NCI-H1694 treated with DMSO at 0.1 percent for 48 hours (cell line): Measurements from ENCODE around the gene ZFPM1.
A peak's percentile ranks its signal among the peaks of the same experiment; 100 is the strongest.

Experiments used
- DNase-seq: peaks from one replicate; lab custom pipeline; 2025; lab: John Stamatoyannopoulos, UW

Gene ZFPM1

DNA sequence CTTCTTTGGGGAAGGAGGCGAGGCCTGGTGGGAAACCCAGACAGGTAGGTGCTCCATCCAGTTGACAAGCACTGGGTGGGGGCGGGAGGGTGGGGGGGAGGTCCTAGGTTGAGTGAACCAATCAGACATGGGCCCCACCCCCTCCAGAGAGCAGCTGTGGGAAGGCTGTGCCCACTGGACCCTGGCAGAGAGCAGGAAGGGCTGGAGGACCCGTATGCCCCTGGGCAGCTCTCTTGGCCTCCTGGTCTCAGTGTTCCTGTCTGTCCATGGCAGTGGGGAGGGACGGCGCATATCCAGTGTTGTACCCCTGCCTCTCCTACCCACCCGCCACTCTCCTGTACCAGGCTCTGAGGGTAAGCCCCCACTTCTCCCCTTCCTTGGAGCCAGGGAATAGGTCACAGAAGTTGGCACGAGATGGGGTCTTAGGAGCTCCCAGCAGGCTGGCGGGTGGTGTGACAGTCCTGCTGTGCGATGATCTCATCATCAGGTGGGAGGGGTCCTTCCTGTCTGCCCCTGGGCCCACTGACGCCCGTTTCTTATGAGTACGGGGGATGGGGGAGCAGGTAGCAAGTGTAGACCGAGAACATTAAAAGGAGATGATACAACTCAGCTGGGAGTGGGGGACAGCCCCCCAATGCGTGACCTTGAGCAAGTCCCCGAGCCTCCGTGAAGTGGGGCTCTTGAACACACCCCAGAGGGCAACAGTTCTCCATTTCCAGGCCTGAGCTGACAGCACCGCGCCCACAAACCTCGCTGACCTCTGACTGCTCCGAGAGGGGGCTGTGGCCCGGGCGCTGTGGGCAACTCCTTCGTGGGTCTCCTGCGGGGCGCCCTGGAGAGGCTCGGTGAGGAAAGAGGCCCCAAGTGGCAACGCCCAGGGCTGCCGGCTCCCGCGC is 1.2 kb upstream of the ZFPM1 start:
- no peak for DNase-seq

DNA sequence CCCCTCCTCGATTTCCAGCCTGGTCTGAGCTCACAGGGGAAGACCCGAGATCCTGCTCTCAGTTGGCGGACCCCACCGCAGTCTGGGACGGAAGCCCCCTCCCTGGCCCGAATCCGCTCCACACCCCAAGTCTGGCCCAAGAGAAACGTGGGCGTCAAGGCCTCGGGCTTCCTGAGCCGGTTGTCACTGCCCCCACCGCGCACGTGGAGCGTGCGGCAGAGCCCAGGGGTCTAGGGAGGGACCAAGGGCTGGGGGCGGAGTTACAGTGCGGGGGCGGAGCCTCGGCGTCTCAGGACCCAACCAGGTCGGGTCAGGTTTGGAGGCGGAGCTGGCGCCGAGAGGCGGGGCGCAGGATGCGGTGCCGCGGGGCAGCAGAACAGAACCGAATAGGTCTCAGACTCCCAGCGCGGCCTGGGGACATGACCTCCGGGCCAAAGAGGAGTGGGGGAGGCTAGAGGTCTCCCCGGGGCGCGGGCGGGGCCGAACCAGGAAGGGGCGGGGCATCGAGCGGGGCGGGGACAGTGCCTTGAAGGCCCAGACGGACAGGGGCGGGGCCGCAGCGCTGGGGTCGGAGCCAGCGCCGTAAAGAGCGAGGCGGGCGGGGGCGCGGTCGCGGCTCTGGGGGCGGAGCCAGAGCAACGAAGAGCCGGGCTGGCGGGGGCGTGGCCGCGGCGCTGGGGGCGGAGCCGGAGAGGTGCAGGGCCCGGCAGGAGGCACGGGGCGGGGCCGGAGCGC is 431 bp upstream of the ZFPM1 start:
- peak; percentile 60 for DNase-seq

DNA sequence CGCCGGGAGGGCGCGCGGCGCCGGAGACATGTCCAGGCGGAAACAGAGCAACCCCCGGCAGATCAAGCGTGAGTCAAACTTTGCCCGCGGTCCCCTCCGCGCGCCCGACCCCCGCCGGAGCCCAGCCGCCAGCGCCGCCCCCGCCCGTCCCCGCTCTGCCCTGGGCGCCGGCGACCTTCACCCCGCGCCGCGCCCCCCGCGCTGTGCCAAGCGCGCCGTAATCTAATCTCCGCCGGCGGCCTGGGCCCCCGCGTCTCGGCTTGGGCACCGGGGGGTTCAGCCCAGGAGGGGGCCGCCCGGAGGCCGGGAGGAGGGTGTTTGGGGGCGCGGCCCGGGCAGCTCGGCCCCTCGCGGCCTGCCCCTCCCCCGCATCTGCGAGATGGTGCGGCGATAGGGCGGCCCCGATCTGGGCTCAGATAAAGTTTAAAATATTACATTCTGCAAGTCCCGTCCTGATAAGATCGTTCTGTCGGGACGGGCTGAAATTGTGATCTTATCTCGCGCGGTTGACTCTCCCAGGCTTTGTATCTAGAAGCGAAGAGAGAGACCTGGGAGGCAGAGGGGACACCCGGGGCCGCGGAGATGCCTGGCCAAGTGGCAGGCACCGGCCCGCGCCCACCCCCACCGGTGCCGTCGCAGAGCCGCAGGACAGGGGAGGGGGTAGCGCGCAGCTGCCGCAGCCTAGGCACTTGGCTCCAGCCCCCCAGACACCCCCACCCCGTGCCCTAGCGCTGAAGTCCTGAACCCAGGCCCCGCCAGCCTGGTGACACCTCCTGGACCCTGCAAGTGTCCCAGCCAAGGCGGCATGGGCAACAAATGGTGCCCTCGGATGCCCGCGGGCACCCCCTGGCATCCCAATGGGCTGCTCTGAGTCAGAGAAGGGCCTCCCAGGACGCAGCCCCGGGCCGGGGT is 787 bp downstream of the ZFPM1 start:
- no peak for DNase-seq

DNA sequence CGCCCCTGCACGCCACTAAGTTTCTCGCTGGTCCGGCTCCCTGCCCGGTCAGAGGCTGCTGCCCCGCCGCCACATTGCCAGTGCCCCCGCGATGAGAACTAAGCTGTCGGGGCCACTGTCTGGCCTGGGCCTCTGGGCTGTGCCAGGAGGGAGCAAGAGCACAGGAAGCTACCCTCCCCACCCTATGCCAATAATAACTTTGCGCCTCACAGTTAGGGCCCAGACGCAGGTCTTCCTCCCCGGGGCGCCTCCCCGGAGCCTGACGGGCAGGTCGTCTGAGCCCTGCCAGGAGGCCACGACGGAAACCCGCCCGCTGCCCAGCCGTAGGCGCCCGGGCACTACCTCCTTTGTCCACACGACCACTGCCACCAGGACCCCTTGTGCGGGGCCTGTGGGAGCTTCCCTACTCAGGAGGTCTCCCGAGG is 1.5 kb downstream of the ZFPM1 start:
- no peak for DNase-seq

DNA sequence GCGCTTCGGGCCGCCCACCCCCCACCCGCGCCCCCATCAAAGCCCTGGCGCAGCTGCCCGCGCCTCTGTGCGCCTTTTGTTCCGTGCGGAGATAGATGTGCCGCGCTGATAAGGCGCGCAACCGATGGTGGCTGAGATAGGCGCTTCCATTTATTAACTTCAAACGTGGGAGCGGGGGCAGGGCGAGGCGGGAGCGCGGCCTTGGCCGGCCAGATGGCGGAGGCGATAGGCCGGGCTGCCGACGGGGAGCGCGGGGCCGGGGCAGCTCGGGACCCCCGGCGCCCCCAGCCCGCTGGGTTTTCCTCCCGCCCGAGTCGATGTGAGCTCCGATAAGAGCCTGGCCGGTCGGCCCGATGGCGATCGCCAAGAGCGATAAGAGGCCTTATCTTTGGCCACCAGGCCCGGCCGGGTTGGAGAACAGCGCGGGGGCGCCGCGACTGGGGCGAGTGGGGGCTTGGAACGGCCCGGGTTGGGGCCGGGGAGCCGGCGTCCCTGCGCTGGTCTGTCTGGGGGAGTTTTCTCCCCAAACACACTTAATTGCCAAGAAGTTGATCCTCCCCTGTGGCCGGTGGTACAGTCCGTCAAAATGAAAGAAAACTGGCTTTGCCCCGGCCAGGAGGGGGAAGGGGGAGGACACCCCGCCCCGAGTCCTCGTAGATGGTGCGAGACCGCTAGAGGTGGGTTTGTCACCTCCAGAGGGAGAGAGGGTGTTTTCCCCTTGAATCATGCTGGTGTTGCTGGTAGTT is 2.7 kb downstream of the ZFPM1 start:
- DNase-seq: no peak

DNA sequence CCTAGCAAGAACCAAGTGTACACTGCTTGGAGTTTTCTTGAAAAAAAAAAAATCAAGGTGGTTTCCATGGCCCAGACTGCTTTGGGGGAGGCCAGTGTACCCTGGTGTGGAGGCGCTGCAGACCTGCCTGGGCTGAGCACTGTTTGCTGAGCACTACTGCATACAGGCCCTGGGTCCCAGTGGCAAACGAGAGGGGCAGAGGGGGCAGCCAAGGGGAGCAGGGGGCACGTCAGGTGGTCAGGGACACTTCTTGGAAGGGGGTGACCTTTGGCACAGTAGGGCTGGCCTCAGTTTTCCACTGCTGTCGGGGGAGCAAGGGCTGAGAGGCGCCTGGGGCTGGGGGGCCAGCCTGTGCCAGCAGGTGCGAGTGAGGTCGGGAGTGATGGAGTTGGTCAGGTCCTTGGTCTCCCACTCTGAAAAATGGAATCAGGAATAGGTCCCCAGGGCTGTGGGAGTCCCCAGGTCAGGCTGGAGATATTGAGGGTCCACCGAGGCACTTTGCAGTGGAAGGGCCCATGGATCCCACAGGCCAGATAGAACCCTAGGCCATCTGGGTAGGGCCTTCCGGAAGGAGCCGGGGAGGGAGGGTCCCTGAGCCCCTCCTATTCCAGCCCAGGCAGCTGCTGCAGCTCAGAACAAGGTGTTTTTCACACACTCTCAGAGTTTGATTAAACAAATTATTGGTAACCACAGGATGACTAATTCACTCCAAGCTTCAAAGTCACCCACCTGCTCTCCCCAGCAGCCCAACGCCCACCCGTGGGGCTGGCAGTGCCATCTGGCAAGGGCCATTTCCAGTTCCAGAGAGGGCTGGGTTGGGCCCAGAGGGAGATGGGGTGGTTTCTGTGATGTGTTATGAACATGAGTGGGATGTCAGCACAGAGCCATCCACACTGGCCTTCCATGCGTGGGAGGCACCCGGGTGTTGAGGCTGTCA is 3.5 kb downstream of the ZFPM1 start:
- no peak for DNase-seq

DNA sequence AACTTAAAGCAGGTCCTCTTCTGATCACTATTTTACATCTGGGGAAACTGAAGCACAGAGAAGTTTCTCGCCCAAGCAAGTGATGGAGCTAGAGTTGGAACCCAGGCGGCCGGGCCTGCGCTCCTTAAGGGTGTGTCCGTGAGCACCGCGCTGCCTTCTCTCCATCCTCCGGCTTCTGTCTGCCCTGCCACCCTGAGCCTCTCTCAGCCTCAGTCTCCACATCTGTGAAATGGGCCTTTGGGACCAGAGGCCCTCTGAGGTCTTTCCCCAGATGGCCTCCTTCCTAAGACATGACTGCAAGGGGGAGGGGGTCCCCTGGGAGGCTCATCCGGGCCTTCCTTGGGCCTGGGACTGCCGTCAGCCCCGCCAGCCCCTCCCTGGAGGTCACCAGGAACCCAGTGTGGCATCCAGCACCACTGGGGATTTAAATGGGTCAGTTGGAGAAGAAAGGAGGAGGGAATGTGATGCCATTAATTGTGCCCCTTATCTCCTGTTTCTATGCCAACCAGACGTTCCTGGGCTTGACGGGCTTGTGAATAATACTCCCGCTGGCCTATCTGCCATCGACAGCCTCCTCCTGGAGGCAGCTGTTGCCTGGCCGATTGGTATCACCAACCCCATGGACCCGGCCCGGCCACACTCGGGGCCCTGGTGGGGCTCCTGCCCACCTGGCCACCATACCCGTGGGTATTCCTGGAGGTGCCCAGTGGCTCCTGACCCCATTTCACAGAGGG is 5.1 kb downstream of the ZFPM1 start:
- no peak for DNase-seq

DNA sequence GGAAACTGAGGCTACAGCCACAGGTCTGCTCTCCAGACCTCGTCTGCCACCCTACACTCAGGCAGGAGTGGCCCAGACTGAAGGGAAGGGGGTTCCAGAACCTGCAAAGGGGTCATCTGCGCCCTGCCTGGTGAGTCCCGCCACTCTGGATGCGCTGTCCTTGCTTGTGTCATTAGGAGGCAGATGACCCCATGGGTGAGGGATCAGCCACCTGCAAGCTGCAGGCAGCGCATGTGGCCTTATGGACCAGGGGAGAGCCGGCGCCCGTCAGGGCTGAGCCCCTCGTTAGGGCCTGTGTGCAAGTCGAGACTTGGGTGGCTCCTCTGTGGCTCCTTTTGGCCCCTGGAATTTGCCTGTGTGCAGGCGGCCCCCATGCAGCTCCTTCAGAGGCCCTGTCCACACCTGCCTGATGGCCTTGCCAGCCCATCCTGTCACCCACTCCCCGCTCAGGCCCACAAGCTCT is 5.7 kb downstream of the ZFPM1 start:
- no peak for DNase-seq

DNA sequence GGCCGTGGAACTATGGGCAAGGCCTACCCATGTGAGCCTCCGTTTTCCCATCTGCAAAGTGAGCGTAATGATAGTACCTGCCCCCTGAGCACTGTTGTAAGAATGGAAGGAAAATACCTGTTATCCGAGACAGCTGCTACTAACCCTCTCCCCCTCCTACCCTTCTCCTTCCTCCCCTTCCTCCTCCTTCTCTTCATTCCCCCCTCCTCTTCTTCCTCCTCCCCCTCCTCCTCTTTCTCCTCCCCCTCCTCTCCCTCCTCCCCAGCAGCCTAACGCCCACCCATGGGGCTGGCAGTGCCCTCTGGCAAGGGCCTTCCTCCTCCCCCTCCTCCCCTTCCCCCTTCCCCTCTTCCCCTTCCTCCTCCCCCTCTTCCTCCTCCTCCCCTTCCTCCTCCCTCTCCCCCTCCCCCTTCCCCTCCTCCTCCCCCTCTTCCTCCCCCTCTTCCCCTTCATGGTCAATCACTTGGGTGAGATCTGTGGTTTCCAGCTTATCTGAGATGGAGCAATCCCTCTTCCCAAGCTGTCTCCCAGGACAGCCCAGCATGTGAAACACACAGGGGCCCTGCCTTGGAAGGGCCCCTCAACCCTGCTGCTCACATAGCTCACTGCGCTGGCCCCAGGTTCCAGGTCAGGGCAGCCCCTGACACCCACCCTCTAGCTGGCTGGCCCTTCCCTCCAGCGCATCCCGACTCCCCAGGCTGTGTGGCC is 6.4 kb downstream of the ZFPM1 start:
- no peak for DNase-seq

DNA sequence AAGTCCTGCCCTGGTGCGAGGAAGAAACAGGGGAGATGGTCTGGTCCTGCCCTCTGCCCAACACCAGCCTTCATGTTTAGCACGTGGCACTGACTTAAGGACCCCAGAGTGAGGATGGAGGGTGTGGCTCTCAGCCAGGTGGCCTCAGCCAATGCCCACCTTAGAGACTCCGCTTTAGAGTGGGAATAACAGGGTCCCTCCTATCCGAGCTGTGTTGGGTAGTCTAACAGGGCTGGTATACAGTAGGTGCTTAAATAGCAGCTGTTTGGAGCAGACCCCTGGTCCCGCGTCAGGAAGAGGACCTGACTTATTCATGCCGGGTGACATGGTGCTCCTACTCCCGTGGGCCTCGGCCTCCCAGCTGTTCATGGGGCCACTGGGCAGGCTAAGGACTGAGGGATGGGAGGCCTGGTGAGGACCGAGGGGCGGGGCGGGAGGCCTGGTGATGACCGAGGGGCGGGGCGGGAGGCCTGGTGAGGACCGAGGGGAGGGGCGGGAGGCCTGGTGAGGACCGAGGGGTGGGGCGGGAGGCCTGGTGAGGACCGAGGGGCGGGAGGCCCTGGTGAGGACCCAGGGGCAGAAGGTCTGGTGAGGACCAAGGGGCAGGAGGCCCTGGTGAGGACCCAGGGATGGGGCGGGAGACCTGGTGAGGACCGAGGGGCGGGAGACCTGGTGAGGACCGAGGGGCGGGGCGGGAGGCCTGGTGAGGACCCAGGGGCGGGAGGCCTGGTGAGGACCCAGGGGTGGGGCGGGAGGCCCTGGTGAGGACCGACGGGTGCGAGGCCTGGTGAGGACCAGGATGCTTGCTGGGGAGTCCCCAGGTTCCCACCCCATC is 7.6 kb downstream of the ZFPM1 start:
- no peak for DNase-seq

DNA sequence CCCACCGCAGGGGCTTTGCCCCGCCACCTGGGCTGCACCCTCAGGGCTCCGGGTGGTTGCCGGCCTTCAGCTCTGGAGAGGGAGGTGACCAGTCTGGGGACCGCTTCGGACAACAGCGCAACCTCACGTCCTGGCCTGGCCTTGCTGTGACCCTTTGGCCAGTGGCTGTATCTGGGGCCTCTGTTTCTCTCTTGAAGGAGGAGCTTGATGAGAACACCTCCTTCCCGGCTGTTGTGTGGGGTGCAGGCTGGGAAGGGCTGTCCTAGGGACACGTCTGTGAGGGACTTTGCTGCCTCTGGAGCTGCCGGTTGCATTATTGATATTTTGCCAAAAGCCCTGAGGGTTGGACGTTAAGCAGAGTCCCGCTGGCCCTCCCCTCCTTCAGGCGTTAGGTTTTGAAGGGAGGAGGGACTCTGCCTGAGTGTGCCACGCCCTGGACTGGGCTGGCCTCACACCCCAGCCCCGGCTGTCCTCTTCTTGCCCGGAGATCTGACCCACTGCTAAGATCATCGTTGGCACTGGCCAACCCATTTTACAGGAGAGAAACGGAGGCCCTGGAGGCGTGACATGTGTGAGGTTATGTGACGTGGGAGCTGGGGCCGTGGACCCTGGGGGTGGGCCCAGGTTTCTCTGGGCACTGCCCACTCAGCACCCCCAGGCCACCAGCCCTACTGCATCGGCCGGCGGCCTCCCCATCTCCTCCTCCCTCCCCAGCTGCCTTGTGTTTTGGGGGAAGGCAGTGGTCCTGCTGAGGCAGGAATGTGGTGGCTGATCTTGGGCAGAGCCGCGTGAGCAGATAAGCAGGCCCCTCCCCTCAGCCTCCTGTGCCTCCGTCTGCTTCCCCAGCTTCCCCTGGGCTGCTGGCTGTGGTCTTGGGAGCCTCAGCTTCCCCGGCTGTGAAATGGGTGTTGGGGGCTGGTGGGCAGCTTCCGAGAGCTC is 8.5 kb downstream of the ZFPM1 start:
- no peak for DNase-seq

DNA sequence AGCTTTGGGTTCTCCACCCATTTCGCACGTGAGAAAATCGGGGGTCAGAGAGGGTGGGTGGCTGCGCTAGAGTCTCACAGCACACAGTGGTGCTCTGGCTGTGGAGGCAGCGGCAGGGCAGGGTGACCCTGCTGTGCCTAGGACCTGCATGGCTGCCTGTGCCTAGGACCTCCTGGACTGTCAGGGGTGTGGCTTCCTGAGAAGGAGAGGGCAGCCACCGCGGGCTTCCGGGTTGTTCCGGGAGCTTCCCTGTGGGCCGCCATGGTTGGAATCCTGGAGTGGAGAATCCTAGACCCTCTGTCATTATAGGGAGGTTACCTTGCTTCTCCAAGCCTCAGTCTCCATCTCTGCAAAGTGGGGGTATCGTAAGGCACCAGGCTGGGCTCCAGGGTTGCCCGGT is 9.3 kb downstream of the ZFPM1 start:
- no peak for DNase-seq

DNA sequence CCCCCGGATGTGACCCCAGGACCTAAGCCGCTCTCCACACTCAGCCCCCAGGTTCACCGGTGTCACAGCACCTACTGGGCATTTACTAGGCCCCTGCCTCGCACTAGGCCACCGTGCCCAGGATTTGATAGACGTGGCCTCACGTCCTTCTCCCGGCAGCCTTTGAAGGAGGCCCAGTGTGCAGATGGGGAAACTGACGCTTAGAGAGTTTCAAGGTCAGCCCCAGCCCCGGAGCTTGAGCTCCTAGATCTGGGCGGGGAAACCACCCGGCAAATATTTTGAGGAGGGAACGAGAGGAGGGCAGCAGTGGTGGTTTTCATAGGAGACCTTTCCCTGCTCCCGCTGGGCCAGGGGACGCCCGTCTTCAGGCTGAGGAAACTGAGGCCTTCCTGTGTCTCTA is 10.3 kb downstream of the ZFPM1 start:
- no peak for DNase-seq

DNA sequence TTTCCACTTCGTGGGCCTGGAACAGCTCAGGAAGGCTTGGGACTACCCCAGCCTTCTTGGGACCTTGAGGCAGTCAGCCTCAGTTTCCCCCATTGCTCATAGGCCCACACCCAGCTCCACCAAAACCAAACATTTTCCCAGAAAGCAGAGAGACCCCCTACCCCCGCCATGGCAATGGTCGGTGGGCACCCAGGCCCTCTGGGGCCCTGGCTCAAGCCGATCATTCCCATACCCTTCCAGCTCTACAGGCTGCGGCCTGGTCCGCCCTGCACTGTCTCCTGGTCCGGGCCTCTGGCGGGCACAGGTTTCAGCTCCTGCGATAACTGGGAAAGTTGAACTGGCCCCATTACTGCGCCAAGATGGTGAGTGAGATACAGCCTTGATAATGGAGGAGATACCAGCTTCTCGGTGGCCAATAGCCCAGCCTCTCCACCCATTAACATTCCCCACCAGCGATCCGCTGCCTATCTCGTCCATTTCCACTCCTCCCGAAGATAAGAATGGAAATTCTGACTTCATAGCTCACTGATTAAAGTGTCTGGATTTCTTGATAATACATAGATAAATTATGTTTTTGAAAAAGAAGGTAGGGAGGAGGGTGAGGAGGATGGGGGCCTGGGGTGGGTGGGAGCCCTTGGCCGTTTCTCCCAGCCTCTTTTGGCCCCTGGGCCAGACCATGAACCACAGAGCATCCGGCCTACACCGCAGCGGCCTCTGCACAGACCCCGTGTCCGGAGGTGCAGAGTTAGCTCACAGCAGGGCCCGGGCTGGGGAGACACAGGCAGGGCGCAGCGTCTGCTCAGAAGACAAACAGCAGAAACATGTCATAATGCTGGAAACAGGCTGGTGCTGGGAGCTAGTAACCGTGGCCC is 11.6 kb downstream of the ZFPM1 start:
- no peak for DNase-seq

DNA sequence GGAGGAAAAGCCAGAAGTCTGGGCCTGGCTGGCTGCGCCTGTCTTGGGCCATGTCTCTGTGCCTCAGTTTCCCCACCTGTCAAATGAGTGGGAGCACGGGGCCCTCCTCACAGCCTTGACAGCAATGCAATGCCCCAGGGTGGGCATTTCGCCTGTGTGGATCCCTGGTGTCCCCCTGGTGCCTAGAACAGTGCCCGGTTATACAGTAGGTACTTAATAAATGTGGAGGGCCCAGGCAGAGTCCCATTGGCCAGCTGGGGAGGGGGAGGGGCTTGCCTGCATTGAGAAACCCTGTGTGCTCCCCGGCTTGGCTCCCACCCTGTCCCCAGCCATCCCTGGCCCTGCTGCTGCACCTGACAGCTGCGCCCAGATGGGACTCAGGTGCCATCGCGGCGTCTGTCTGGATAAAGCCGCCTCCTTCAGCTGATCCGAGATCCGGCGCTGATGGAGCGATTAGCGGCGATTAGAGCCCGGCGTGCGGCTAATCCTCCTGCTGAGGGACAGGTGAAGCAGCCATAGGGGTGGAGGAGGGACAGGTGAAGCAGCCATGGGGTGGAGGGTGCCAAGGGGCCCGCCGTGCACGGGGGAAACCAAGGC is 12.4 kb downstream of the ZFPM1 start:
- DNase-seq: no peak
